DND-41 (cell line): Measurements from ENCODE around the gene SRRM2.

ENCODE experiments used
- CTCF ChIP-seq: IDR thresholded peaks from 2 replicates; pipeline ENCODE4 v1.5.1; 2012; ENCODE audit warnings: borderline replicate concordance, low read length, moderate library complexity, mild to moderate bottlenecking; ENCODE audit not compliant: poor library complexity, severe bottlenecking; ENCODE audit errors: extremely low read depth
- EZH2 ChIP-seq: IDR thresholded peaks from 3 replicates; pipeline ENCODE4 v1.6.1; 2012; ENCODE audit warnings: borderline replicate concordance, low read depth, mild to moderate bottlenecking, moderate library complexity, low read length, inconsistent platforms; ENCODE audit not compliant: severe bottlenecking

GRCh38 chr16:2706611-2707311 is 45.7 kb upstream of the SRRM2 start:
- no peak for TF ChIP-seq EZH2
- TF ChIP-seq CTCF, result no peak
